ENCODE results near the gene GATAD2B.
"Not testable (repeated sequence)": the region's sequence is repeated elsewhere in the genome, so short reads cannot be mapped to it uniquely, and the experiment has no call there.

The GATAD2B gene

DNA sequence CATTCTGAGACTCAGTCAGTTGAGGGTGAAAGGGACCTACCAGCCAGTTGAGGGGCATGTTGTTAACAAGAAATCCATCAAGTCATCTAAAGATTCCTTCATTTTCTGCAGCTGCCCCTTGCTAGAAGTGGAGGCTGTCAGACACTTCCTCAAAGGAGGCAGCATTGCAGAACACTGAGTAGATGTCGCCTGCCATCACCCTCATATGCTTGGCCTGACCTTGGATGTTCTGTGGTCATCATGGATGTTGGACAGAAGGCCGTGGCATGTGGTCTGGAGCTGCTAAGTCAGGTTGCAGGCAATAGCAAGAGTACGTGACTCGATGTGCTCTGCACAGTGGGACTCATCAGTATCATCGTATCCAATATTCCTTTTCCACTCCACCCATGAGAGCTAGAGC lies 70.6 kb downstream of the GATAD2B start:
- Mint-ChIP-seq H3K4me3 (no peak overlapping the region), H3K27ac (peak overlapping the region in 1 of 2 donors; percentile 52), H3K27me3 (no peaks in the 10 kb centered on the region), H3K9me3 (no peaks in the 10 kb centered on the region), H3K4me1 (peaks cover 43% of the 10 kb centered on the region)
- ATAC-seq (no peak), DNase-seq (no peak)

DNA sequence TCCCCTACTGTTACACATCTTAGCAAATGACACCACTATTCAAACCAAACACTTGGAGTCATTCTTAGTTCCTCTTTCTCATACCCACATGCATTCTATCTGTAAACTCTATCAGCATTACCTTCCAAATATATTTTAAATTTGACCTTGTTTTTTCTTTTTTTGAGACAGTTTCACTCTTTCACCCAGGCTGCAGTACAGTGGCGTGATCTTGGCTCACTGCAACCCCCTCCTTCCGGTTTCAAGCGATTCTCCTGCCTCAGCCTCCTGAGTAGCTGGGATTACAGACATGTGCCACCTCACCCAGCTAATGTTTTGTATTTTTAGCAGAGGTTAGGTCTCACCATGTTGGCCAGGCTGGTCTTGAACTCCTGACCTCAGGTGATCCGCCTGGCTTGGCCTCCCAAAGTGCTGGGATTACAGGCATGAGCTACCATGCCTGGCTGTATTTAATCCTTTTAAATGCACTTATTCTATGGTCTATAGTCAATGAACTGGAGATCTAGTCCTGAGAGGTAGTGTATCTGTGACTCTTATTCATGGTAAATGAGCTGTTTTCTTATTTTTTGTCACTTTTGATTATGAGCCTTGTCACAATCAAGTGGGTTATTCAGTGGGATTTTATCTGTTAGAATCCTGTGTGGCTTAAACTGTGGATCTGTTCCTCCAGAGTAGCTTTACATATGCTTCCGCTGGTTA lies 73.1 kb downstream of the GATAD2B start:
- Mint-ChIP-seq H3K4me3 (peak overlapping the region; percentile 36 to 38), H3K9me3 (no peaks in the 10 kb centered on the region), H3K4me1 (peaks cover 43% of the 10 kb centered on the region), H3K27me3 (no peaks in the 10 kb centered on the region), H3K27ac (peak overlapping the region; percentile 83 to 85)
- DNase-seq, result peak in 1 of 2 donors; percentile 15
- ATAC-seq, result peak; percentile 64

DNA sequence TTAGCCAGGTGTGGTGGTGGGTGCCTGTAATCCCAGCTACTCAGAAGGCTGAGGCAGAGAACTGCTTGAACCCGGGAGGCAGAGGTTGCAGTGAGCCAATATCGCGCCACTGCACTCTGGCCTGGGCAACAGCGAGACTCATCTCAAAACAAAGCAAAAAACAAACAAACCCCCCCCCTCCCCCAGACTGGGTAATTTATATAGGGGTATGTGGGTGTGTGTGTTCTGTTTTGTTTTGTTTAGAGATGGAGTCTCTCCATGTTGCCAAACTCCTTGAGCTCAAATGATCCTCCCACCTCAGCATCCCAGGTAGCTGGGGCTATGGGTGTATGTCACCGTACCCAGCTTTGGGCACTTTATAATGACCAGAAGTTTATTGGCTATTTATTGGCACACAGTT lies 74.0 kb downstream of the GATAD2B start:
- Mint-ChIP-seq H3K9me3 (no peaks in the 10 kb centered on the region), H3K27me3 (no peaks in the 10 kb centered on the region), H3K4me3 (no peak overlapping the region), H3K4me1 (peaks cover 44% of the 10 kb centered on the region), H3K27ac (no peak overlapping the region)
- DNase-seq (no peak), ATAC-seq (no peak)

DNA sequence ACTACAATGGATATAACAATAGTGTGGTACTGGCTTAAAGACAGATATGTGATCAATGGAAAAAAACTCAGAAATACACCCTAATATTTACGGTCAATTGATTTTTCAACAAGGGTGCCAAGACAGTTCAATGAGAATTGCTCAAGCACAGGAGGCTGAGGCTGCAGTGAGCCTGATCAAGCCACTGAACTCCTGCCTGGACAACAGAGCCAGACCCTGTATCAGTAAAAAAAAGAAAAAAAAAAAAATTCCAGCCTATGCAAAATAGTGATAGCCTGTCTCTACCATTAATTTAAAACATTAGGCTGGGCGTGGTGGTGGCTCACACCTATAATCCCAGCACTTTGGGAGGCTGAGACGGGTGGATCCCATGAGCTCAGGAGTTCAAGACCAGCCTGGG lies 77.6 kb downstream of the GATAD2B start:
- no peak for ATAC-seq
- Mint-ChIP-seq H3K4me3 (no peak overlapping the region), H3K4me1 (peaks cover 34% of the 10 kb centered on the region), H3K9me3 (no peaks in the 10 kb centered on the region), H3K27ac (no peak overlapping the region), H3K27me3 (no peaks in the 10 kb centered on the region)
- DNase-seq, result no peak

DNA sequence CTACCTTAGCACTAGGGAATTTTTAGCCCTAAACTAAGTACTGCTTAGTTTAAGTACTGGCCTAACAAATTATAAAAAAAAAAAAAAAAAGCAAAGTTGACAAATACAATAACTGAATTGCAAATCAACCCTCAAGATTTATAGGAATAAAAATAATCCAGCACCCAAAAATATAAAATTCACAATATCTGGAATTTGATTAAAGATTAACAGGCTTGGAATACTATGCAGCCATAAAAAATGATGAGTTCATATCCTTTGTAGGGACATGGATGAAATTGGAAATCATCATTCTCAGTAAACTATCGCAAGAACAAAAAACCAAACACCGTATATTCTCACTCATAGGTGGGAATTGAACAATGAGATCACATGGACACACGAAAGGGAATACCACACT lies 78.4 kb downstream of the GATAD2B start:
- DNase-seq, H3K4me3 Mint-ChIP-seq, H3K9me3 Mint-ChIP-seq, ATAC-seq, H3K27ac Mint-ChIP-seq, H3K27me3 Mint-ChIP-seq: not testable (repeated sequence)
- peaks cover 26% of the 10 kb centered on the region for H3K4me1 Mint-ChIP-seq

DNA sequence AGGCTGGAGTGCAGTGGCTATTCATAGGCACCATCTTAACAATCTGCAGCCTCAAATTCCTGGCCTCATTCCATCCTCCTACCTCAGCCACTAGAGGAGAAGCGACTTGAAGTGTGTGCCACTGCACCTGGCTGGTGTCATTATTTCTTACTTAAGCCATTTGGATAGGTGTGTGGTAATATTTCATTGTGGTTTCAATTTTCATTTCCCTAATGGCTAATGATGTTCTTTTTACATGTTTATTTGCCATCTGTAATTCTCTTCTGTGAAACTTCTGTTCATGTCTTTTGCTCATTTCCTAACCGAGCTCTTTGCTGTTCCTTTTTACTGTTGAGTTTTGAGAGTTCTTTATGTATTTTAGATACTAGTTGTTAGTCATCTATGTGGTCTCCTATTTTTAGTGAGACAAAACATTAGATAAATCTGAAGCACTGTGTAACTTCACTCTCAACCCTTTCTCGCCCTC lies 80.7 kb downstream of the GATAD2B start:
- ATAC-seq (no peak), DNase-seq (no peak)
- no peaks in the 10 kb centered on the region for H3K27me3 Mint-ChIP-seq
- H3K27ac Mint-ChIP-seq, result peak overlapping the region in 1 of 2 donors; percentile 12
- H3K4me1 Mint-ChIP-seq, result peaks cover 37% of the 10 kb centered on the region
- H3K4me3 Mint-ChIP-seq, result no peak overlapping the region
- no peaks in the 10 kb centered on the region for H3K9me3 Mint-ChIP-seq

DNA sequence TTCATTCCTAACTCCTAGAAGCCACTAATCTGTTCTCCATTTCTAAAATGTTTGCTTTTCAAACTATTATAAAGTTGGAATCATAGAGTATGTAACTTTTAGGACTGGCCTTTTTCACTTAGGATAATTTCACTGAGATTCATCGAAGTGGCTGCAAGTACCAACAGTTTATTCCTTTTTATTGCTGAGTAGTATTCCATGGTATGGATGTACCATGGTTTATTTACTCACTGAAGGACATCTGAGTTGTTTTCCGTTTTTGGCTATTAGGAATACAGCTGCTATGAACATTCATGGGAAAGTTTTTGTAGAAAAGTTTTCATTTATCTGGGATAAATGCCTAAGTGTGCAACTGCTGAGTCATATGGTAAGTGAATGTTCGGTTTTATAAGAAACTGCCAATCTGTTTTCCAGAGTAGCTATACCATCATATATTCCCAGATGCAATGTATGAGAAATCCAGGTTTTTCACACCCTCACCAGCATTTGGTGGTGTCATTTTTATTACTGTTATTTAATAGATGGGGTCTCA lies 81.2 kb downstream of the GATAD2B start:
- H3K27ac Mint-ChIP-seq, result no peak overlapping the region
- H3K4me1 Mint-ChIP-seq, result peaks cover 39% of the 10 kb centered on the region
- ATAC-seq, result no peak
- no peaks in the 10 kb centered on the region for H3K27me3 Mint-ChIP-seq
- DNase-seq, result no peak
- no peaks in the 10 kb centered on the region for H3K9me3 Mint-ChIP-seq
- no peak overlapping the region for H3K4me3 Mint-ChIP-seq

DNA sequence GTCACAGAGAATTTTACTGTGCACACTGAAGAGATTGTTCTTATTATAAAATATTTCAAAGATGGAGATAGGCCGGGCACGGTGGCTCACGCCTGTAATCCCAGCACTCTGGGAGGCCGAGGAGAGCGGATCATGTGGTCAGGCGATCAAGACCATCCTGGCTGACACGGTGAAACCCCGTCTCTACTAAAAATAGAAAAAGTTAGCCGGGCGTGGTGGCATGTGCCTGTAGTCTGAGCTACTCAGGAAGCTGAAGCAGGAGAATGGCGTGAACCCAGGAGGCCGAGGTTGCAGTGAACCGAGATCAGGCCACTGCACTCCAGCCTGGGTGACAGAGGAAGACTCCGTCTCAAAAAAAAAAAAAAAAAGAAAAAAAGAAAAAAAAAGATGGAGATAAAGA lies 82.0 kb downstream of the GATAD2B start:
- ATAC-seq, H3K27me3 Mint-ChIP-seq, DNase-seq, H3K9me3 Mint-ChIP-seq, H3K4me3 Mint-ChIP-seq, H3K27ac Mint-ChIP-seq: not testable (repeated sequence)
- peaks cover 39% of the 10 kb centered on the region for H3K4me1 Mint-ChIP-seq

DNA sequence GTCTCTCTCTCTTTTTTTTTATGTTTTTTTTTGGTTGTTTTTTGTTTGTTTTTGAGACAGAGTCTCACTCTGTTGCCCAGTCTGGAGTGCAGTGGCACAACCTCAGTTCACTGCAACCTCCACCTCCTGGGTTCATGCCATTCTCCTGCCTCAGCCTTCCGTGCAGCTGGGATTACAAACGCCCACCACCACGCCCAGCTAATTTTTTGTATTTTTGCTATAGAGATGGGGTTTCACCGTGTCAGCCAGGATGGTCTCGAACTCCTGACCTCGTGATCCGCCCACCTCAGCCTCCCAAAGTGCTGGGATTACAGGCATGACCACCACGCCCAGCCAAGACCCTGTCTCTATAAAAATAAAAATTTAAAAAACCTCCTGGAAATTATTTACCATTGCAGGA lies 88.8 kb downstream of the GATAD2B start:
- DNase-seq, H3K4me3 Mint-ChIP-seq, ATAC-seq, H3K27me3 Mint-ChIP-seq, H3K9me3 Mint-ChIP-seq, H3K27ac Mint-ChIP-seq: not testable (repeated sequence)
- H3K4me1 Mint-ChIP-seq, result peaks cover 25% of the 10 kb centered on the region

DNA sequence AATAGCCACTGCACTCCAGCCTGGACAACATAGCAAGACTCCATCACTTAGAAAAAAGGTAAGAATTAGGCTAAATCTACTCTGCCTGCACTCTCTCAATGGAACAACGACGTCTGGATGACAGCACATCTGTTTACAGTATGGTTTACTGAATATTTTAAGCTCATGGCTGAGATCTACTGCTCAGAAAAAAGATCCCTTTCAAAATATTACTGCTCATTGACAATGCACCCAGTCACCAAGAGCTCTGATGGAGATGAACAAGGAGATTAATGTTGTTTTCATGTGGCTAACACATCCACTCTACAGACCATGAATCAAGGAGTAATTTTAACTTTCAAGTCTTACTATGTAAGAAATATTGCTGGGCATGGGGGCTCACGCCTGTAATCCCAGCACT lies 89.6 kb downstream of the GATAD2B start:
- Mint-ChIP-seq H3K4me3 (no peak overlapping the region), H3K4me1 (peaks cover 22% of the 10 kb centered on the region), H3K9me3 (no peaks in the 10 kb centered on the region), H3K27ac (peak overlapping the region in 1 of 2 donors; percentile 9), H3K27me3 (no peaks in the 10 kb centered on the region)
- DNase-seq, result no peak
- no peak for ATAC-seq

DNA sequence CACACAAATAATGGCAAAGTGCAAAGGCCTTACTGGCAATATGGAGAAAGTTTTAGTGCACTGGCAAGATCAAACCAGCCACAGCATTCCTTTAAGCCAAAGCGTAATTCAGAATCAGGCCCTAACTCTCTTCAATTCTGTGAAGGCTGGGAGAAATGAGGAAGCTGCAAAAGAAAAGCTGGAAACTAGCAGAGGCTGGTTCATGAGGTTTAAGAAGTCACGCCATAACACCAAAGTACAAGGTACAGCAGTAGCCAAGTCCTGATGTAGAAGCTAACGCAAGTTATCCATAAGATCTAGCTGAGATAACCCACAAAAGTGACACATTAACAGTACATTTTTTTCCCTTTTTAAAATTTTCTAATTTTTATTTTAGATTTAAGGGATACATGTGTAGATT lies 90.5 kb downstream of the GATAD2B start:
- no peaks in the 10 kb centered on the region for H3K27me3 Mint-ChIP-seq
- no peaks in the 10 kb centered on the region for H3K9me3 Mint-ChIP-seq
- no peak overlapping the region for H3K4me3 Mint-ChIP-seq

DNA sequence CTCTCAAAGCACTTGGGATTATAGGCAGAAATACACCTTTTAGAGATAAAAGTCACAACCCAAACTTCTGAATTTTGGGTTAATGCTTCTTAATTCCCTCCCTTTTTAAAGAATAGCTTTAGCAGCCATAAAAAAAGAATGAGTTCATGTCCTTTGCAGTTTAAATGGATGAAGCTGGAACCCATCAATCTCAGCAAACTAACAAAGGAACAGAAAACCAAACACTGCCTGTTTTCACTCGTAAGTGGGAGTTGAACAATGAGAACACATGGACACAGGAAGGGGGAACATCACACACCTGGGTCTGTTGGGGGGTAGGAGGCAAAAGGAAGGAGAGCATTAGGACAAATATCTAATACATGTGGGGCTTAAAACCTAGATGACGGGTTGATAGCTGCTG lies 91.7 kb downstream of the GATAD2B start:
- Mint-ChIP-seq H3K27ac (no peak overlapping the region), H3K9me3 (no peaks in the 10 kb centered on the region), H3K27me3 (no peaks in the 10 kb centered on the region), H3K4me3 (no peak overlapping the region), H3K4me1 (peaks cover 14% of the 10 kb centered on the region)
- ATAC-seq (no peak), DNase-seq (no peak)

More for the DNA sequence above, 90.5 kb downstream of the GATAD2B start:
- DNase-seq, result no peak
- H3K4me1 Mint-ChIP-seq, result peaks cover 18% of the 10 kb centered on the region
- H3K27ac Mint-ChIP-seq, result no peak overlapping the region
- no peak for ATAC-seq

DNA sequence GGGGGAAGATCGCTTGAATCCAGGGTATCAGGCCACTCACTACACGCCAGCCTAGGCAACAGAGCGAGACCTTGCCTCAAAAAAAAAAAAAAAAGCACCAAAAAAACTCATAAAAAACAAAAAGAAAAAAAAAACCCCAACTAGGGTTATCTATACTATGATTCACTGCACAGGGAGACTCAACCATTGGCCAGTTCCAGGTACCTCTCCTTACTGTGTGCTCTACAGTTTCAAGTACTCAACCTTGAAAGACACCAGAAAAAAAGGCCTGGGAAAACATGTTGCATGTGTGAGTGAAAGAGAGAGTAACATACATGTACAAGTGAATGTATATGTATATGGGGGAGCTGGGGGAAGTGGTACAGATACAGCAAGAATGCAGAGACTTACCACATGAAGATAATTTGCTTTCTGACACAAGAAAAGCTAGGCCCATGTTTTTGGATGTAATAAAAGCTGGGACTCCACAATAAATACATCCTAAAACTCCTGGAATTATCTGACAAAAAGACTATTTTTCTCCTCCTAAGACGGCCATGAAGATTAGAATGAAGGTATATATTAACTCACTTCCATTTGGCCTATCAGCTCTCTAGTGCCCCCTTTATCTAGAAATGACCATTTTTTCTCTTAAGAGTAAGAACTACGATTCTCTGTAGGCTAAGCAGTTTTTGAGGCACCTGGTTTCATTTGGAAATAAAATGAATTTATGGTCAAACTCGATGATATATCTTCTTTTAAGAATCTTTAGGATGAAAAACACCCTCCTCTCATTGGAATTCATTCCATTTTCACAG lies 95.4 kb downstream of the GATAD2B start:
- no peak overlapping the region for H3K4me3 Mint-ChIP-seq
- ATAC-seq (no peak), DNase-seq (no peak)
- peak overlapping the region in 1 of 2 donors; percentile 11 for H3K27ac Mint-ChIP-seq
- peaks cover 6% of the 10 kb centered on the region for H3K4me1 Mint-ChIP-seq
- H3K27me3 Mint-ChIP-seq, result no peaks in the 10 kb centered on the region
- no peaks in the 10 kb centered on the region for H3K9me3 Mint-ChIP-seq

DNA sequence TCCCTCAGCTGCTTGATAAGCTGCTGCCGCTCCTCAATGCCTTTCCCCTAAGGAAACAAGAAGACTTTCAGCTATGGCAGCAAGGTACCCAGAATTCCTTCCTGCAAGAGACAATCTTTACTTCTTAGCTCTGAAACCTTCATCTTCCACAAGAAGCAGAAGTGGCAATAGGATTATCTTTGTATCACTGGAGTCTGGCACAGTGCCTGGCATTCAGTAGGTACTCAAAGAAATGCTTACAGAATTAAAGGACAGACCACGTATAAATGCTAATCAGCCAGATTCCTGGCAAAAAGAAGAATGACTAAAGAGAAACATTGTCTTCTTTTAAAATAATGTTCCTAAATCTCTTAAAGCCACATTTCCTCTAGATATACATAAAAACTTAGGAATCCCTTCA lies 103.9 kb downstream of the GATAD2B start:
- H3K4me3 Mint-ChIP-seq, result no peak overlapping the region

DNA sequence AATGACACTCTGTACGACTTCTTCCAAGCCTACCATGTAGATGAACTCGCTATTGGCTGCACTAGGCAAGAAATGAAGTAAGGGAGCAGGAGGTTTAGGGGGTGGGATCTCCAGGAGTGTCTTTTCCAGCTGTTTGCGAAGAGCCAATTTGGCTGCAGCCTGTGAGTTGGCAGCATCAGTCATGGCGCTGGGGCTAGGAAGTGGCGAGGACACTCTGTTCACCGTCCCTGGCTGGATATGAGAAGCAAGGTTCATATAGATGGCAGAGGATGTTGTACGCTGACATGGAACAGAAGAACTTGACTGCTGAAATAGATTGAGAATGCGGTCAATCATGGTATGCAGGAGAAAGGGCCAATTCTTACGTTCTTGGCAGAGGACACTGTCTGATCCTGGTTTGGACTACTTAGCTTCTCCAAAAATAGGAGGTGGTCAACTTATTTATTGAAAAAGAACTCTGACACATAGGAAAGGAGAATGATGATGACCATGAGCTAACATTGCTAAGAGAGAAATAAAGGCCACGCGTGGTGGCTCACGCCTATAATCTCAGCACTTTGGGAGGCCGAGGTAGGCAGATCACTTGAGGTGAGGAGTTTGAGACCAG lies 106.4 kb downstream of the GATAD2B start:
- Mint-ChIP-seq H3K4me3 (no peak overlapping the region), H3K9me3 (no peaks in the 10 kb centered on the region), H3K27ac (no peak overlapping the region), H3K4me1 (no peaks in the 10 kb centered on the region), H3K27me3 (no peaks in the 10 kb centered on the region)
- DNase-seq, result no peak
- ATAC-seq, result no peak

More for the DNA sequence above, 103.9 kb downstream of the GATAD2B start:
- H3K27ac Mint-ChIP-seq, result no peak overlapping the region
- H3K4me1 Mint-ChIP-seq, result no peaks in the 10 kb centered on the region
- H3K27me3 Mint-ChIP-seq, result no peaks in the 10 kb centered on the region
- ATAC-seq (no peak), DNase-seq (no peak)
- H3K9me3 Mint-ChIP-seq, result no peaks in the 10 kb centered on the region
